Suprapubic skin (tissue), 4 donors: ENCODE results near the gene CYP4F2. TPM values are rescaled to one million over a fixed set of nuclear protein-coding genes. Genes with fewer than 3 reads are reported as not detected.
"Not testable (repeated sequence)": the region's sequence is repeated elsewhere in the genome, so short reads cannot be mapped to it uniquely, and the experiment has no call there.

ENCODE experiments used
- DNase-seq, 2 donors: peaks; one replicate each; pipeline ENCODE4 v3.0.0-alpha.2; 2019; ENCODE audit warnings: low spot score in 2 of 2
- H3K27ac ChIP-seq: fragments of 200-600 bp; sonication (generic); one replicate; pipeline ENCODE4 v1.5.1; 2019
- H3K27me3 ChIP-seq: fragments of 200-600 bp; sonication (generic); one replicate; pipeline ENCODE4 v1.5.1; 2019
- H3K36me3 ChIP-seq: fragments of 200-600 bp; sonication (generic); one replicate; pipeline ENCODE4 v1.5.1; 2019
- H3K4me1 ChIP-seq: fragments of 200-600 bp; sonication (generic); one replicate; pipeline ENCODE4 v1.5.1; 2019
- H3K4me3 ChIP-seq: fragments of 200-600 bp; sonication (generic); one replicate; pipeline ENCODE4 v1.5.1; 2019; ENCODE audit warnings: mild to moderate bottlenecking
- H3K9me3 ChIP-seq: fragments of 200-600 bp; sonication (generic); one replicate; pipeline ENCODE4 v1.5.1; 2019
- CTCF ChIP-seq, 2 donors: fragments of 200-600 bp in 1 of 2; fragments of 450-650 bp in 1 of 2; sonication (generic) in 1 of 2; IDR thresholded peaks; one replicate each; pipeline ENCODE4 v1.5.1; 2016 to 2019; ENCODE audit warnings: antibody characterized with exemption in 2 of 2, mild to moderate bottlenecking in 1 of 2, moderate library complexity in 1 of 2
- EP300 ChIP-seq: sonication (generic); formaldehyde crosslinking; IDR thresholded peaks from one replicate; pipeline ENCODE4 v1.6.1; 2017; ENCODE audit warnings: antibody characterized with exemption
- POLR2A ChIP-seq, 2 donors: fragments of 450-650 bp; IDR thresholded peaks; one replicate each; pipeline ENCODE4 v1.6.1; 2017; ENCODE audit warnings: antibody characterized with exemption in 2 of 2, mild to moderate bottlenecking in 2 of 2, moderate library complexity in 2 of 2
- POLR2AphosphoS5 ChIP-seq, 3 donors: sonication (generic); formaldehyde crosslinking; IDR thresholded peaks; one replicate each; pipeline ENCODE4 v1.6.1; 2017; ENCODE audit warnings: antibody characterized with exemption in 3 of 3
- WGBS: methylation state at CpG from one replicate; pipeline ENCODE4 v1.1.5; 2018; 5-methylcytosine and 5-hydroxymethylcytosine counted together
- total RNA-seq, 4 donors: library from RNA; depleted of rRNA; stranded (reverse); fragments of >200 nt; gene quantifications; one replicate each; pipeline ENCODE4 v1.1.0, GENCODE V29; 2016

The CYP4F2 gene
- total RNA-seq, 4 donors from 2014 or later = 1.2 to 13.7 (median 3.3) TPM

DNA sequence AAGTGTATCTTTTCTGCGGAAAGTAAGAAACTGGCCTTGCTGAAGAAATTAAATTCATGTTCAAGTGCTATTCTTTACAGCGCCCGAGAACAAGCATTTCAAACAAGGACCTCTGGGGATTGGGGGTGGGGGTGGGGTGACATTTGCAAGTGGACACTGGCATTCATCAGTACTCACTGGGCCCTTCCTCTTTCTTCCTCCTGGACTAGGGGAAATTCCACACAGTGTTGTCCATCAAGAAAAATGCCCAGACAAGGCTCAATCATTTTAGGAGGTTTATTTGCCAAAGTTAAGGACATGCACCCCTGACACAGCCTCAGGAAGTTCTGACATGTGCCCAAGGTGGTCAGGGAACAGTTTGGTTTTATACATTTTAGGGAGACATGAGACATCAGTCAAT lies 59.5 kb downstream of the CYP4F2 start:
- 92% methylated on average over 3 of the region's 3 CpGs for WGBS
- H3K27me3 ChIP-seq = no peaks in the 10 kb centered on the region
- H3K9me3 ChIP-seq = no peaks in the 10 kb centered on the region
- TF ChIP-seq CTCF (IDR thresholded peaks at IDR 0.05) (no peak), POLR2A (IDR thresholded peaks at IDR 0.05) (no peak), EP300 (no peak), POLR2AphosphoS5 (IDR thresholded peaks at IDR 0.05) (no peak)
- H3K36me3 ChIP-seq = no peaks in the 10 kb centered on the region
- peaks cover 20% of the 10 kb centered on the region for H3K4me1 ChIP-seq
- H3K4me3 ChIP-seq = no peak overlapping the region
- H3K27ac ChIP-seq = no peak overlapping the region
- no peak for DNase-seq

DNA sequence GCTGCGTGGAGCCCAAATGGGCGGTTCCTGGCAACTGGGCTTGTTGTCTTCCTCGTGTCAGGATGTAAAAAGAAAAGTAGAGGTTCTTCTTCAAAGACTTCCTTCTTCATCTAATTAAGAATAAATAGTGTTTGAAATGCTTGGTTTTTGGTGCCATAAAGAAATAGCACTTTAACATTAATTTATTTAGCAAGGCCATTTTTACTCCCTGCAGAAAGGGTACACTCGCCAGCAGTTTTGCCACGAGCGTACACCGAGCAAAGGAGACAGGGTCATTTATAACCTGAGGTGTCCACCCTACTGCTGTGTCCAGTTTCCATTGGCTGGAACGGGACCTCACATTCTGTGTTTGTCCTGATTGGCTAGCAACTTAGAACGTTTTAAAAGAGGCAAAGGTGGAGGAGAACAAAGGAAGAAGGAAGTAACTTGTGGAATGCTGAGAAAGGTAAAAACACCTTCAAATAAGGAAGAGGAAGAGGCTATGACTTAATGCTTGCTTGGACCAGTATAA lies 60.6 kb downstream of the CYP4F2 start:
- Histone ChIP-seq H3K4me3 (peak overlapping the region; percentile 77), H3K36me3 (no peaks in the 10 kb centered on the region), H3K27me3 (no peaks in the 10 kb centered on the region), H3K27ac (peak overlapping the region; percentile 98), H3K9me3 (no peaks in the 10 kb centered on the region), H3K4me1 (peaks cover 20% of the 10 kb centered on the region)
- DNase-seq = no peak
- under 1% methylated on average over 9 of the region's 9 CpGs for WGBS
- TF ChIP-seq CTCF (IDR thresholded peaks at IDR 0.05) (no peak), EP300 (no peak), POLR2AphosphoS5 (IDR thresholded peaks at IDR 0.05) (no peak), POLR2A (IDR thresholded peaks at IDR 0.05) (no peak)

- Histone ChIP-seq H3K4me1 (peaks cover 20% of the 10 kb centered on the region), H3K27me3 (no peaks in the 10 kb centered on the region), H3K4me3 (peak overlapping the region; percentile 77), H3K36me3 (no peaks in the 10 kb centered on the region), H3K9me3 (no peaks in the 10 kb centered on the region), H3K27ac (peak overlapping the region; percentile 98)
- WGBS = 2% methylated on average over 44 of the region's 65 CpGs
- peak; percentile 99 for DNase-seq
- TF ChIP-seq POLR2AphosphoS5 (IDR thresholded peaks at IDR 0.05) = peak; percentile 48 to 85 (median 79)
- no peak for TF ChIP-seq EP300
- peak in 1 of 2 donors; percentile 90 for TF ChIP-seq POLR2A (IDR thresholded peaks at IDR 0.05)
- no peak for TF ChIP-seq CTCF (IDR thresholded peaks at IDR 0.05)
Measured at GRCh38 chr19:15836330-15837220, 61.3 kb downstream of the CYP4F2 start.

- Histone ChIP-seq H3K27ac (peak overlapping the region; percentile 98), H3K4me1 (peaks cover 20% of the 10 kb centered on the region), H3K4me3 (peak overlapping the region; percentile 77)
- not testable (repeated sequence) for H3K9me3 ChIP-seq, H3K36me3 ChIP-seq, H3K27me3 ChIP-seq, DNase-seq
- 33% methylated on average over 11 of the region's 11 CpGs for WGBS
Measured at GRCh38 chr19:15835565-15836329, 62.1 kb downstream of the CYP4F2 start.

GRCh38 chr19:15834232-15834631 lies 63.6 kb downstream of the CYP4F2 start:
- H3K4me1 ChIP-seq = peaks cover 20% of the 10 kb centered on the region
- H3K27ac ChIP-seq, H3K9me3 ChIP-seq, H3K36me3 ChIP-seq, DNase-seq, H3K4me3 ChIP-seq, H3K27me3 ChIP-seq: not testable (repeated sequence)
- 89% methylated on average over 3 of the region's 3 CpGs for WGBS

GRCh38 chr19:15831626-15832025 lies 66.2 kb downstream of the CYP4F2 start:
- Histone ChIP-seq H3K27me3 (no peaks in the 10 kb centered on the region), H3K9me3 (no peaks in the 10 kb centered on the region), H3K27ac (no peak overlapping the region), H3K4me3 (no peak overlapping the region), H3K36me3 (no peaks in the 10 kb centered on the region), H3K4me1 (peaks cover 7% of the 10 kb centered on the region)
- DNase-seq = no peak
- TF ChIP-seq POLR2AphosphoS5 (IDR thresholded peaks at IDR 0.05) (no peak), POLR2A (IDR thresholded peaks at IDR 0.05) (no peak), CTCF (IDR thresholded peaks at IDR 0.05) (no peak), EP300 (no peak)
- 84% methylated on average over 5 of the region's 5 CpGs for WGBS
